NCI-H748 treated with DMSO at 0.1 percent for 48 hours (cell line): ENCODE results near the gene FGFR3.

Experiments used
- DNase-seq: peaks from one replicate; lab custom pipeline; 2025; lab: John Stamatoyannopoulos, UW

Gene FGFR3

GRCh38 chr4:1756893-1757779 lies 36.0 kb upstream of the FGFR3 start:
- no peak for DNase-seq

GRCh38 chr4:1757836-1758235 lies 35.3 kb upstream of the FGFR3 start:
- no peak for DNase-seq

- DNase-seq, result no peak
Measured at GRCh38 chr4:1758306-1759121, 34.6 kb upstream of the FGFR3 start.

- no peak for DNase-seq
Measured at GRCh38 chr4:1759170-1759817, 33.8 kb upstream of the FGFR3 start.

- no peak for DNase-seq
Measured at GRCh38 chr4:1759818-1760223, 33.3 kb upstream of the FGFR3 start.

- DNase-seq, result no peak
Measured at GRCh38 chr4:1760521-1761071, 32.5 kb upstream of the FGFR3 start.

- DNase-seq, result no peak
Measured at GRCh38 chr4:1761130-1761689, 31.9 kb upstream of the FGFR3 start.

- no peak for DNase-seq
Measured at GRCh38 chr4:1762264-1763010, 30.7 kb upstream of the FGFR3 start.

GRCh38 chr4:1763070-1763549 lies 30.0 kb upstream of the FGFR3 start:
- DNase-seq, result no peak

- no peak for DNase-seq
Measured at GRCh38 chr4:1763550-1764080, 29.5 kb upstream of the FGFR3 start.

- DNase-seq, result no peak
Measured at GRCh38 chr4:1764670-1765069, 28.4 kb upstream of the FGFR3 start.

- DNase-seq, result no peak
Measured at GRCh38 chr4:1765409-1766072, 27.6 kb upstream of the FGFR3 start.

GRCh38 chr4:1766106-1767060 lies 26.7 kb upstream of the FGFR3 start:
- no peak for DNase-seq

GRCh38 chr4:1767061-1767769 lies 25.9 kb upstream of the FGFR3 start:
- no peak for DNase-seq

- DNase-seq, result no peak
Measured at GRCh38 chr4:1767770-1768366, 25.2 kb upstream of the FGFR3 start.

- DNase-seq, result no peak
Measured at GRCh38 chr4:1768367-1769034, 24.6 kb upstream of the FGFR3 start.

GRCh38 chr4:1769692-1770091 lies 23.4 kb upstream of the FGFR3 start:
- DNase-seq, result no peak
